Psoas muscle (tissue), 8 donors: ENCODE data around the gene FBXL7. TPM values are rescaled to one million over a fixed set of nuclear protein-coding genes. Genes with fewer than 3 reads are reported as not detected.
A peak's percentile ranks its signal among the peaks of the same experiment; 100 is the strongest.

Experiments used
- ATAC-seq, 4 donors: fragments of 200-7000 bp; cut with Tn5 transposase; one replicate each; pipeline ENCODE4 v1.9.1; 2020; ENCODE audit warnings: moderate library complexity in 3 of 4, mild to moderate bottlenecking in 2 of 4
- DNase-seq, 2 donors: peaks; one replicate each; pipeline ENCODE4 v3.0.0-alpha.2; 2020
- H3K27ac ChIP-seq: fragments of 200-600 bp; one replicate; pipeline ENCODE4 v1.8.0; 2022
- H3K27me3 ChIP-seq, 3 donors: fragments of 200-600 bp in 1 of 3; one replicate each; pipeline versions ENCODE4 v1.6.1 to v1.8.0; 2013 to 2022; ENCODE audit warnings: low read length in 2 of 3, mild to moderate bottlenecking in 2 of 3, moderate library complexity in 1 of 3; ENCODE audit not compliant: insufficient read depth in 3 of 3
- H3K36me3 ChIP-seq, 2 donors: fragments of 200-600 bp in 1 of 2; one replicate each; pipeline versions ENCODE4 v1.6.1 to v1.8.0; 2013 to 2022; ENCODE audit warnings: low read depth in 1 of 2, mild to moderate bottlenecking in 1 of 2, moderate library complexity in 1 of 2; ENCODE audit not compliant: insufficient read depth in 1 of 2
- H3K4me1 ChIP-seq: fragments of 200-600 bp; one replicate; pipeline ENCODE4 v1.8.0; 2022
- H3K4me3 ChIP-seq: fragments of 200-600 bp; one replicate; pipeline ENCODE4 v1.8.0; 2022; ENCODE audit warnings: mild to moderate bottlenecking
- H3K9me3 ChIP-seq: fragments of 200-600 bp; one replicate; pipeline ENCODE4 v1.8.0; 2022
- WGBS, 3 donors: extraction: QIAGEN DNeasy Blood & Tissue Kit; methylation state at CpG; one replicate each; pipeline versions ENCODE4 v1.1.6 to v1.1.7; 2013; 5-methylcytosine and 5-hydroxymethylcytosine counted together
- intact Hi-C, 2 donors: fragments of 100-400 bp; cut with DNase I; formaldehyde crosslinking; loops; one replicate each; pipeline versions ENCODE4 v1.11.0 to v1.14.2; 2022
- polyA plus RNA-seq, 3 donors: library from polyadenylated mRNA; stranded (reverse); fragments of 200-250 nt; gene quantifications; one replicate each; pipeline ENCODE4 v1.2.3, GENCODE V29; 2013
- total RNA-seq, 4 donors: library from RNA; stranded (reverse); fragmentation: NEBNext Ultra II Directional in 2 of 4; extraction: Animal tissue kit (Norgen Biotek cat#: 25700) in 2 of 4; gene quantifications; one replicate each; pipeline versions ENCODE4 v1.2.1 to v1.2.4, GENCODE V29; 2021 to 2023
- TF ChIP-seq, protein P1 (sequence below): fragments of 200-600 bp; IDR thresholded peaks from one replicate; pipeline ENCODE4 v1.8.0; 2022; ENCODE audit warnings: antibody characterized with exemption
- donor health status: healthy with polysubstance abuse.
- donor health status: DM: no; HTN: no; CAD: no; lungs with moderate emphysema.
- donor health status: Bipolar disorder and iron deficiency.
- donor health status: healthy.
- donor health status: DM: yes; HTN: yes; CAD: no.
- donor health status: DM: no; HTN: no; CAD: no.
- donor health status: DM: no; HTN: no; CAD: no.
- donor health status: DM: yes; HTN: yes; CAD: no.

Gene FBXL7
- total and polyA plus RNA-seq, 7 donors = 1.6 to 7.5 (median 2.6) TPM

DNA sequence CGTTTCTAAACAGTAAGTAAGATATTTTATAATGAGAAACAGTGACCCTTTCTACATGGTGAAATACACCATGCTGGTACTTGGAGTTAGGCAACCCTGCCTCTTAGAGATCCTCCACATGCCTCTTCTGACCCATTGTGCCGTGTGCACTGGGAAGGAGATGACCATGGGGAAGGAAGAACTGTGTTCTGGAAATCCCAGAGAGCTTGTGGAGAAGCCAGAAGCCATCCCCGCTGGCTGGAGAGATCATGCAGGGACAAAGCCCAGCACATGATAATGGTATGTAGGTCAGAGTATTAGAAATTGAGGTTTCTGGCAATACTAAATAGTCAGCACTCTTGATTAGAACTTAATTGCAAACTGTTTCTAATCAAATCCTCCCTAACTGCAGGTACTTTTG is 307.3 kb downstream of the FBXL7 start:
- intact Hi-C loops = no loop called here

DNA sequence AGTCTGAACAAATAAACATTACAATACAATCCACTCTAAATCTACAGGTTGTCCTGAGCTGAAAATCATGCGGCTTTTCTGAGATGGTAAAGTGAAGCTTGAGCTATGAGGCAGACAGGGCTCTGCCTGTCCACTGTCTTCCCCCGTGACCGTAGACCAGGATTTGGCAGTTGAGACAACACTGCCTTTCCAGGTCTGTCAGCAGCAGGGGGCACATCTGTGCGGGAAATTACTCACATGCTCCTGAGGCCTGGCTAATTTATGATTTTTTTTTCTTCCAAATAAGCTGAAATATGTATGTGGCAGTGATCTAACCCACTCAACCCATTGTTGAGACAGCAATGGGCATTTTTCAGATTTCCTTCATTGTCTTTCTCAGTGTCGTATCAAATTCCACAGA is 307.9 kb downstream of the FBXL7 start:
- H3K36me3 ChIP-seq = no peaks in the 10 kb centered on the region
- no peaks in the 10 kb centered on the region for H3K27me3 ChIP-seq
- DNase-seq (peak in 1 of 2 donors; percentile 21), ATAC-seq (peak in 2 of 4 donors; percentile 61 to 63)
- no peak overlapping the region for H3K27ac ChIP-seq
- TF ChIP-seq, protein P1, sequence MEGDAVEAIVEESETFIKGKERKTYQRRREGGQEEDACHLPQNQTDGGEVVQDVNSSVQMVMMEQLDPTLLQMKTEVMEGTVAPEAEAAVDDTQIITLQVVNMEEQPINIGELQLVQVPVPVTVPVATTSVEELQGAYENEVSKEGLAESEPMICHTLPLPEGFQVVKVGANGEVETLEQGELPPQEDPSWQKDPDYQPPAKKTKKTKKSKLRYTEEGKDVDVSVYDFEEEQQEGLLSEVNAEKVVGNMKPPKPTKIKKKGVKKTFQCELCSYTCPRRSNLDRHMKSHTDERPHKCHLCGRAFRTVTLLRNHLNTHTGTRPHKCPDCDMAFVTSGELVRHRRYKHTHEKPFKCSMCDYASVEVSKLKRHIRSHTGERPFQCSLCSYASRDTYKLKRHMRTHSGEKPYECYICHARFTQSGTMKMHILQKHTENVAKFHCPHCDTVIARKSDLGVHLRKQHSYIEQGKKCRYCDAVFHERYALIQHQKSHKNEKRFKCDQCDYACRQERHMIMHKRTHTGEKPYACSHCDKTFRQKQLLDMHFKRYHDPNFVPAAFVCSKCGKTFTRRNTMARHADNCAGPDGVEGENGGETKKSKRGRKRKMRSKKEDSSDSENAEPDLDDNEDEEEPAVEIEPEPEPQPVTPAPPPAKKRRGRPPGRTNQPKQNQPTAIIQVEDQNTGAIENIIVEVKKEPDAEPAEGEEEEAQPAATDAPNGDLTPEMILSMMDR = no peak
- 36 to 49% (median 42%) methylated on average over 5 of the region's 5 CpGs for WGBS, 3 donors
- no peaks in the 10 kb centered on the region for H3K9me3 ChIP-seq
- intact Hi-C loops = no loop called here
- no peak overlapping the region for H3K4me3 ChIP-seq
- H3K4me1 ChIP-seq = no peaks in the 10 kb centered on the region

More for the DNA sequence above, 307.3 kb downstream of the FBXL7 start:
- ATAC-seq (peak in 1 of 4 donors; percentile 36), DNase-seq (no peak)
- Histone ChIP-seq H3K27ac (no peak overlapping the region), H3K4me3 (no peak overlapping the region), H3K27me3 (no peaks in the 10 kb centered on the region), H3K36me3 (no peaks in the 10 kb centered on the region), H3K9me3 (no peaks in the 10 kb centered on the region), H3K4me1 (no peaks in the 10 kb centered on the region)
- TF ChIP-seq, protein P1 = no peak
- WGBS, 3 donors = 51 to 59% (median 51%) methylated on average over 3 of the region's 3 CpGs

DNA sequence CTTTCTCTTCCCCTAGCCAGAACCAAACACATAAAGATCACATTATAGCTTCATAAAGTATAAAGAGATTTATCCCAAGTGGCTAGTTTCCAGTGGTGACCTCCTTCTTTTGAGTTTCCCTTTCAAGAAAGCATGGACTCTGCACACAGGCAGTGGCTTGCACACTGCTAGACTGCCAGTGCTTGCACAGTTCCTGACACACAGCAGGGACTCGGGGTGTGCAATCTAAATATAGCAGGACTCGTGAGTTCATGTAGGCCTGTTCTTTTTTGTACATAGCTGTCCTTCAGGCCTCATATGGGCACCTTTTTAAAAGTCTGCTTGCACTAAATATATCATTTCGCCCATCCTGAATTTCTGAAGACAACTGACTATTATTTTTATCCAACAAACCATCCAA is 308.6 kb downstream of the FBXL7 start:
- Histone ChIP-seq H3K36me3 (no peaks in the 10 kb centered on the region), H3K4me3 (no peak overlapping the region), H3K4me1 (no peaks in the 10 kb centered on the region), H3K9me3 (no peaks in the 10 kb centered on the region), H3K27ac (no peak overlapping the region), H3K27me3 (no peaks in the 10 kb centered on the region)
- ATAC-seq = no peak
- WGBS, 3 donors = 50 to 60% (median 55%) methylated on average over 3 of the region's 3 CpGs
- TF ChIP-seq, protein P1 = no peak
- no peak for DNase-seq
- intact Hi-C loops = no loop called here

DNA sequence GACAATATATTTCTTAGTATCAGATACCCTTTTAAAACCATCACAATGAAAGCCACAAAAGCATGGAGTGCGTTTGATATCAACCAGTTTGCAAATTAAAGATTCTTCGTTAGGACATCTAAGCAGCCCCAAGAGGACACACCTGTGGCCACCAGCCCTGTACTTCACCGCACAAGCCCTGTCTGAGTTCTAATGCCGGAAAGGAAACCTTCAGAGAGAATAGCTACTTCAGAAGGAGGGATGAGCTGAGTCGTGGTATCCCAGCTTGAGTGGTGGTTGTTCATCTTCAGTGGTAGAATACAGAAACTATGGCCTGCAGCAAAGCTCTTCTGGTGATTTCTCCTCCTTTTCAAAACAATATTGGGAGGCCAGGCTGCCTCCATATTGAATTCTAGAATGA is 319.6 kb downstream of the FBXL7 start:
- intact Hi-C loops = loop anchor here in 1 of 2 donors (10.0 kb wide), 2 partner anchors 175 to 355 kb away; no protein-coding TSS in a partner anchor

More for the DNA sequence above, 319.6 kb downstream of the FBXL7 start:
- H3K36me3 ChIP-seq = no peaks in the 10 kb centered on the region
- no peak overlapping the region for H3K27ac ChIP-seq
- H3K4me3 ChIP-seq = no peak overlapping the region
- WGBS, 3 donors = 90 to 92% (median 90%) methylated on average over 5 of the region's 5 CpGs
- H3K4me1 ChIP-seq = no peaks in the 10 kb centered on the region
- no peaks in the 10 kb centered on the region for H3K27me3 ChIP-seq
- TF ChIP-seq, protein P1 = no peak
- H3K9me3 ChIP-seq = no peaks in the 10 kb centered on the region
- DNase-seq (no peak), ATAC-seq (no peak)
